Parathyroid adenoma (tissue), 2 donors: Measurements from ENCODE around the gene MED13L.

Experiments used
- H2AFZ ChIP-seq: fragments of 300-600 bp; sonication (generic); one replicate; pipeline ENCODE4 v1.7.0; 2017; ENCODE audit warnings: antibody characterized with exemption, mild to moderate bottlenecking
- H3K27ac ChIP-seq: fragments of 300-600 bp; sonication (generic); one replicate; pipeline ENCODE4 v1.7.0; 2017
- H3K27me3 ChIP-seq: fragments of 300-600 bp; sonication (generic); one replicate; pipeline ENCODE4 v1.7.0; 2017; ENCODE audit warnings: low read length; ENCODE audit not compliant: control insufficient read depth, insufficient read depth
- H3K36me3 ChIP-seq: fragments of 300-600 bp; sonication (generic); one replicate; pipeline ENCODE4 v1.7.0; 2017; ENCODE audit warnings: low read length; ENCODE audit not compliant: control insufficient read depth, insufficient read depth
- H3K4me1 ChIP-seq: fragments of 300-600 bp; sonication (generic); one replicate; pipeline ENCODE4 v1.7.0; 2017; ENCODE audit warnings: control low read depth
- H3K4me2 ChIP-seq: fragments of 300-600 bp; sonication (generic); one replicate; pipeline ENCODE4 v1.7.0; 2017; ENCODE audit warnings: low read length
- H3K4me3 ChIP-seq: fragments of 300-600 bp; sonication (generic); one replicate; pipeline ENCODE4 v1.7.0; 2017; ENCODE audit warnings: low read depth, low read length
- H3K79me2 ChIP-seq: fragments of 300-600 bp; sonication (generic); one replicate; pipeline ENCODE4 v1.7.0; 2017; ENCODE audit warnings: control low read depth
- H3K9ac ChIP-seq: fragments of 300-600 bp; sonication (generic); one replicate; pipeline ENCODE4 v1.7.0; 2017; ENCODE audit warnings: mild to moderate bottlenecking
- H3K9me3 ChIP-seq: fragments of 300-600 bp; sonication (generic); one replicate; pipeline ENCODE4 v1.7.0; 2017; ENCODE audit warnings: low read length; ENCODE audit not compliant: control insufficient read depth
- TF ChIP-seq, protein P1 (sequence below): fragments of 300-600 bp; sonication (generic); IDR thresholded peaks from one replicate; pipeline ENCODE4 v1.7.0; 2017; ENCODE audit warnings: antibody characterized with exemption, mild to moderate bottlenecking
- donor health status: primary hyperparathyroidism.

The MED13L gene

DNA sequence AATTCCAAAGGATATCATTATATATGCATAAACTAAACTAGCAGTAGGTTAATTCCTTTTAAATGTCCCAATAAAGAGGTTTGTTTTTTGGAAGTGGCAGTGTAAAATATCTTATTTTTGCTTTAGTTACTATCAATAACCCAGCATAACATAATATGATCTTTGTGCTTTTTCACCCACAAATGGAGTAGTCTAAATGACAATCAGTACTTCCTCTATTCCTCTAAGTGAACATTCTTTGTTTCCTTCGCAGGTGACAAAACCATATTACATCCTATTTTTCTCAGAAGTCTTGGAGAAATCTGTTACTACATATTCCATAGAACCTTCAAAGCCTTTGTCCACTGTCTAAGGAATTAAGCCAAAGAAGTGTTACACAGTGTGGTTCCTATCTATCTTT, 62.5 kb downstream of the MED13L start:
- Histone ChIP-seq H3K9ac (no peak overlapping the region), H3K4me1 (peaks cover 3% of the 10 kb centered on the region), H3K27ac (no peak overlapping the region), H3K36me3 (no peaks in the 10 kb centered on the region), H3K4me3 (no peak overlapping the region), H3K4me2 (no peak overlapping the region), H3K79me2 (peaks cover 29% of the 10 kb centered on the region), H2AFZ (no peak overlapping the region), H3K27me3 (no peaks in the 10 kb centered on the region), H3K9me3 (no peaks in the 10 kb centered on the region)
- TF ChIP-seq, protein P1, sequence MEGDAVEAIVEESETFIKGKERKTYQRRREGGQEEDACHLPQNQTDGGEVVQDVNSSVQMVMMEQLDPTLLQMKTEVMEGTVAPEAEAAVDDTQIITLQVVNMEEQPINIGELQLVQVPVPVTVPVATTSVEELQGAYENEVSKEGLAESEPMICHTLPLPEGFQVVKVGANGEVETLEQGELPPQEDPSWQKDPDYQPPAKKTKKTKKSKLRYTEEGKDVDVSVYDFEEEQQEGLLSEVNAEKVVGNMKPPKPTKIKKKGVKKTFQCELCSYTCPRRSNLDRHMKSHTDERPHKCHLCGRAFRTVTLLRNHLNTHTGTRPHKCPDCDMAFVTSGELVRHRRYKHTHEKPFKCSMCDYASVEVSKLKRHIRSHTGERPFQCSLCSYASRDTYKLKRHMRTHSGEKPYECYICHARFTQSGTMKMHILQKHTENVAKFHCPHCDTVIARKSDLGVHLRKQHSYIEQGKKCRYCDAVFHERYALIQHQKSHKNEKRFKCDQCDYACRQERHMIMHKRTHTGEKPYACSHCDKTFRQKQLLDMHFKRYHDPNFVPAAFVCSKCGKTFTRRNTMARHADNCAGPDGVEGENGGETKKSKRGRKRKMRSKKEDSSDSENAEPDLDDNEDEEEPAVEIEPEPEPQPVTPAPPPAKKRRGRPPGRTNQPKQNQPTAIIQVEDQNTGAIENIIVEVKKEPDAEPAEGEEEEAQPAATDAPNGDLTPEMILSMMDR: no peak

DNA sequence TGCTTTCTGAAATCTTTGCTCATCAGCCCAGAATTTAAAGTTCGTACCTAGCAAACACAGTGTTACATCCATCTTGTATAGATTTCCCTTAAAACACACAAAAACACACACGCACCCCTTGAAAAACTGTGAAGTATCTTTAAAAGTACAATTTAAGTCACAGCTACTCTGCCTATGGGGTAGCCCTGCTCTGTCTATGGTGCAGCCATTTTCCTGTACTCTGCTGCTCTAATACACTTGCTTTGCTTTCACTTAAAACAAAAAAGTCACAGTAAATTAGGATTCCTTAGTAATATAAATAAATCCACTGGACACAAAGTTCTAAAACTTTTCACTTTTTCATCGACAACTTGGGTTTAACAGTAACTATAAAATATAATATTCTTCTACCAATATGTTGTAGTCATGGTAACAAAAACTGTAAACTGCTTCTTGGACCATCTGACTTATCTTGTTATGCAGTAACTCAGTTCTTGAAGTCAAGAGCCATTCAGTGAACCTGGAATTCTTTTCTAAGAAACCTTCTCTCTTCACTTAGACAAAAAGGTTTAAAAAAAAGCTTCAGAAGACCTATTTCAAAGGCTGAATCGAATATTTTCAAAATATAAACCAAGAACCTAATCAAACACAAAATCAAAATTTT, 63.5 kb downstream of the MED13L start:
- Histone ChIP-seq H3K36me3 (no peaks in the 10 kb centered on the region), H3K4me3 (no peak overlapping the region), H3K9ac (no peak overlapping the region), H3K9me3 (no peaks in the 10 kb centered on the region), H2AFZ (no peak overlapping the region), H3K27me3 (no peaks in the 10 kb centered on the region), H3K4me1 (peaks cover 3% of the 10 kb centered on the region), H3K27ac (no peak overlapping the region), H3K4me2 (no peak overlapping the region), H3K79me2 (peaks cover 25% of the 10 kb centered on the region)
- TF ChIP-seq, protein P1: no peak

- TF ChIP-seq, protein P1: no peak
- no peak overlapping the region for H3K27ac ChIP-seq
- H3K4me1 ChIP-seq: peaks cover 3% of the 10 kb centered on the region
- H3K9ac ChIP-seq: no peak overlapping the region
- H3K79me2 ChIP-seq: peaks cover 25% of the 10 kb centered on the region
- H2AFZ ChIP-seq: no peak overlapping the region
- no peak overlapping the region for H3K4me3 ChIP-seq
- no peaks in the 10 kb centered on the region for H3K9me3 ChIP-seq
- no peaks in the 10 kb centered on the region for H3K27me3 ChIP-seq
- H3K36me3 ChIP-seq: no peaks in the 10 kb centered on the region
- H3K4me2 ChIP-seq: no peak overlapping the region
These were observed 64.5 kb downstream of the MED13L start for GRCh38 chr12:116213014-116213413.

- Histone ChIP-seq H3K27ac (no peak overlapping the region), H3K27me3 (no peaks in the 10 kb centered on the region), H3K4me3 (no peak overlapping the region), H3K9me3 (no peaks in the 10 kb centered on the region), H3K4me2 (no peak overlapping the region), H3K79me2 (peaks cover 25% of the 10 kb centered on the region), H3K4me1 (peaks cover 3% of the 10 kb centered on the region), H3K36me3 (no peaks in the 10 kb centered on the region), H2AFZ (no peak overlapping the region), H3K9ac (no peak overlapping the region)
- TF ChIP-seq, protein P1: no peak
These were observed 66.7 kb downstream of the MED13L start for GRCh38 chr12:116210762-116211161.

DNA sequence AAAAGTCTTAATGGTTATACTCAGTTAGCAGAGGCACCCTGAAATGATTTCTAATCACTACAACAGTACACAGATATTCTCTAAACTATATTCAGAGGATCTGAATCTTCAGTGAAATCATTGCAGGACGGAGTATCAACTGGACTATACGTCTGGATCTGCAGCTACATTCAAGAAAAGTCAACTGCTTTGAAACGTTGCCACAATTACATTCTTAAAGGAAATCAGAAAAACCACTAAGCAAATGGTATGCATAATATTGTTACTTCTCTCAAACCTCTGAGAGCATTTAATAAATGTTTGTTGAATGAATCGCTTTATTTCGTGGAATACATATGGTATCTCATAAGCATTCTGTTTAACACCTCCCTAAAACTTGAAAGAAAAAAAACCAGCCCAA, 67.4 kb downstream of the MED13L start:
- Histone ChIP-seq H3K27ac (no peak overlapping the region), H3K4me2 (no peak overlapping the region), H3K4me1 (peaks cover 3% of the 10 kb centered on the region), H3K9me3 (no peaks in the 10 kb centered on the region), H3K79me2 (peaks cover 21% of the 10 kb centered on the region), H2AFZ (no peak overlapping the region), H3K27me3 (no peaks in the 10 kb centered on the region), H3K9ac (no peak overlapping the region), H3K4me3 (no peak overlapping the region), H3K36me3 (no peaks in the 10 kb centered on the region)
- TF ChIP-seq, protein P1: no peak
